DOHH2 (cell line): ENCODE results near the gene TLX2.

Experiments used
- EZH2phosphoT487 ChIP-seq: fragments of 200-600 bp; sonication (generic); IDR thresholded peaks from 2 replicates; pipeline ENCODE4 v1.6.1; 2017; ENCODE audit warnings: borderline replicate concordance, mild to moderate bottlenecking, antibody characterized with exemption, low read length, moderate library complexity, mixed read lengths
- TF ChIP-seq, protein P1 (sequence below): fragments of 200-600 bp; sonication (generic); IDR thresholded peaks from one replicate; pipeline ENCODE4 v1.5.1; 2014; ENCODE audit warnings: antibody characterized with exemption, mild to moderate bottlenecking, low read depth, low read length; ENCODE audit not compliant: poor library complexity, severe bottlenecking

DNA sequence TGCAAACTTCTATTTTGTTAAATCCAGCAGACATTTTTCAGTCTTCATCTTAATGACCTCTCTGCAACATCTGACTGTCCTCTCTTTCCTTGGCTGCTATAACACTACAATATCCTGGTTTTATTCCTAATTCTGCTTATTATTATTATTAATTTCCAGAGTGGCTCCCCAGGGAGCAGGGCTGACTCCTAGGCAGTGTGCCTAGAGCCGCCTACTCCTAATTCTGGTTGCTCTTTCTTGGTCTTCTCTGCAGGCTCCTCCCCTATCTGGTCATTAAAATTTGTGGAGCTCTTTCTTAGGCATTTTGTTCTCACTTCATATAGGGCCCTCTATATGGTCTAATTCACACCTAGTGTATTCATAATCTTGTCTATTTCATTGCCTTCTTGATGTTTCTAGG is 28.7 kb downstream of the TLX2 start:
- TF ChIP-seq, protein P1, sequence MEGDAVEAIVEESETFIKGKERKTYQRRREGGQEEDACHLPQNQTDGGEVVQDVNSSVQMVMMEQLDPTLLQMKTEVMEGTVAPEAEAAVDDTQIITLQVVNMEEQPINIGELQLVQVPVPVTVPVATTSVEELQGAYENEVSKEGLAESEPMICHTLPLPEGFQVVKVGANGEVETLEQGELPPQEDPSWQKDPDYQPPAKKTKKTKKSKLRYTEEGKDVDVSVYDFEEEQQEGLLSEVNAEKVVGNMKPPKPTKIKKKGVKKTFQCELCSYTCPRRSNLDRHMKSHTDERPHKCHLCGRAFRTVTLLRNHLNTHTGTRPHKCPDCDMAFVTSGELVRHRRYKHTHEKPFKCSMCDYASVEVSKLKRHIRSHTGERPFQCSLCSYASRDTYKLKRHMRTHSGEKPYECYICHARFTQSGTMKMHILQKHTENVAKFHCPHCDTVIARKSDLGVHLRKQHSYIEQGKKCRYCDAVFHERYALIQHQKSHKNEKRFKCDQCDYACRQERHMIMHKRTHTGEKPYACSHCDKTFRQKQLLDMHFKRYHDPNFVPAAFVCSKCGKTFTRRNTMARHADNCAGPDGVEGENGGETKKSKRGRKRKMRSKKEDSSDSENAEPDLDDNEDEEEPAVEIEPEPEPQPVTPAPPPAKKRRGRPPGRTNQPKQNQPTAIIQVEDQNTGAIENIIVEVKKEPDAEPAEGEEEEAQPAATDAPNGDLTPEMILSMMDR = no peak
- no peak for TF ChIP-seq EZH2phosphoT487
